ENCODE results near the gene NHSL1.

DNA sequence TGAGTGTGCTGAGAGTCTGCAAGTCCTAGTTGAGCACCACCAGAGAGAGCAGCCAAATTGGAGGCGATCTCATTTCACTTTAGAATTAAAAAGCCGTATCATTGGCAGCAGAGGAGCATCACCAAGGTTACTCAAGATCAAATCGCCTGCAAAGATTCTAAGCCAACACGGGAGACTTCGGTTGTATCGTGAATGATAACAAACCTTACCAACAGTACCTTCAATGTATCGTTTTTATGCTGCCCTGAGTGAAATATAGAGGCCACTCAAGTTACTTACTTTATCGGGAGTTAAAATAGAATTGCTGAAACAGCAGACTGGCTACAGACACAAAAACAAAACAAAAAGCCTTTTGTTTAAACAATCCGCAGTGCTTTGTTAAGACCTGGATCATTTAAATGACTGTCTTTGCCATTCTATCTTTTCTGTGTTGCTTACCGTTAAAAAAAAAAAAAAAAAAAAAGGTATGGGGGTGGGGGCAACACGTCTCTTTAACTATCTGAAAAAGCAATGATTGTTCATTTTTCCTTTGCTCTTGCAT lies 14.2 kb downstream of the NHSL1 start:
- TF ChIP-seq ZNF658 (tag by site-specific recombination; IDR thresholded peaks at IDR 0.05) (no peak), CTCF (tag by site-specific recombination; IDR thresholded peaks at IDR 0.05) (no peak), ZNF549 (tag by site-specific recombination; IDR thresholded peaks at IDR 0.05) (no peak), ZBTB20 (tag by site-specific recombination; IDR thresholded peaks at IDR 0.05) (no peak), SP2 (tag by site-specific recombination; IDR thresholded peaks at IDR 0.05) (no peak)
- TF ChIP-seq, protein P1, sequence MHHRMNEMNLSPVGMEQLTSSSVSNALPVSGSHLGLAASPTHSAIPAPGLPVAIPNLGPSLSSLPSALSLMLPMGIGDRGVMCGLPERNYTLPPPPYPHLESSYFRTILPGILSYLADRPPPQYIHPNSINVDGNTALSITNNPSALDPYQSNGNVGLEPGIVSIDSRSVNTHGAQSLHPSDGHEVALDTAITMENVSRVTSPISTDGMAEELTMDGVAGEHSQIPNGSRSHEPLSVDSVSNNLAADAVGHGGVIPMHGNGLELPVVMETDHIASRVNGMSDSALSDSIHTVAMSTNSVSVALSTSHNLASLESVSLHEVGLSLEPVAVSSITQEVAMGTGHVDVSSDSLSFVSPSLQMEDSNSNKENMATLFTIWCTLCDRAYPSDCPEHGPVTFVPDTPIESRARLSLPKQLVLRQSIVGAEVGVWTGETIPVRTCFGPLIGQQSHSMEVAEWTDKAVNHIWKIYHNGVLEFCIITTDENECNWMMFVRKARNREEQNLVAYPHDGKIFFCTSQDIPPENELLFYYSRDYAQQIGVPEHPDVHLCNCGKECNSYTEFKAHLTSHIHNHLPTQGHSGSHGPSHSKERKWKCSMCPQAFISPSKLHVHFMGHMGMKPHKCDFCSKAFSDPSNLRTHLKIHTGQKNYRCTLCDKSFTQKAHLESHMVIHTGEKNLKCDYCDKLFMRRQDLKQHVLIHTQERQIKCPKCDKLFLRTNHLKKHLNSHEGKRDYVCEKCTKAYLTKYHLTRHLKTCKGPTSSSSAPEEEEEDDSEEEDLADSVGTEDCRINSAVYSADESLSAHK (tag by site-specific recombination; IDR thresholded peaks at IDR 0.05), result no peak
- TF ChIP-seq, protein P2, sequence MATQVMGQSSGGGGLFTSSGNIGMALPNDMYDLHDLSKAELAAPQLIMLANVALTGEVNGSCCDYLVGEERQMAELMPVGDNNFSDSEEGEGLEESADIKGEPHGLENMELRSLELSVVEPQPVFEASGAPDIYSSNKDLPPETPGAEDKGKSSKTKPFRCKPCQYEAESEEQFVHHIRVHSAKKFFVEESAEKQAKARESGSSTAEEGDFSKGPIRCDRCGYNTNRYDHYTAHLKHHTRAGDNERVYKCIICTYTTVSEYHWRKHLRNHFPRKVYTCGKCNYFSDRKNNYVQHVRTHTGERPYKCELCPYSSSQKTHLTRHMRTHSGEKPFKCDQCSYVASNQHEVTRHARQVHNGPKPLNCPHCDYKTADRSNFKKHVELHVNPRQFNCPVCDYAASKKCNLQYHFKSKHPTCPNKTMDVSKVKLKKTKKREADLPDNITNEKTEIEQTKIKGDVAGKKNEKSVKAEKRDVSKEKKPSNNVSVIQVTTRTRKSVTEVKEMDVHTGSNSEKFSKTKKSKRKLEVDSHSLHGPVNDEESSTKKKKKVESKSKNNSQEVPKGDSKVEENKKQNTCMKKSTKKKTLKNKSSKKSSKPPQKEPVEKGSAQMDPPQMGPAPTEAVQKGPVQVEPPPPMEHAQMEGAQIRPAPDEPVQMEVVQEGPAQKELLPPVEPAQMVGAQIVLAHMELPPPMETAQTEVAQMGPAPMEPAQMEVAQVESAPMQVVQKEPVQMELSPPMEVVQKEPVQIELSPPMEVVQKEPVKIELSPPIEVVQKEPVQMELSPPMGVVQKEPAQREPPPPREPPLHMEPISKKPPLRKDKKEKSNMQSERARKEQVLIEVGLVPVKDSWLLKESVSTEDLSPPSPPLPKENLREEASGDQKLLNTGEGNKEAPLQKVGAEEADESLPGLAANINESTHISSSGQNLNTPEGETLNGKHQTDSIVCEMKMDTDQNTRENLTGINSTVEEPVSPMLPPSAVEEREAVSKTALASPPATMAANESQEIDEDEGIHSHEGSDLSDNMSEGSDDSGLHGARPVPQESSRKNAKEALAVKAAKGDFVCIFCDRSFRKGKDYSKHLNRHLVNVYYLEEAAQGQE (tag by site-specific recombination; IDR thresholded peaks at IDR 0.05), result no peak
